Left renal pelvis (tissue), 4 donors: Measurements from ENCODE around the gene GSK3A. TPM values are rescaled to one million over a fixed set of nuclear protein-coding genes. Genes with fewer than 3 reads are reported as not detected.

Source experiments
- DNase-seq, 4 donors: peaks; one replicate each; pipeline ENCODE4 v3.0.0-alpha.2; 2013; ENCODE audit warnings: low read depth in 4 of 4, low spot score in 3 of 4
- polyA plus RNA-seq, 4 donors: library from polyadenylated mRNA; unstranded; fragments of 120-200 nt; gene quantifications; one replicate each; pipeline ENCODE4 v1.2.1, GENCODE V29; 2013; ENCODE audit not compliant: insufficient read length in 4 of 4

The GSK3A gene
- polyA plus RNA-seq, 4 donors, result 67.2 to 81.3 (median 68.1) TPM

DNA sequence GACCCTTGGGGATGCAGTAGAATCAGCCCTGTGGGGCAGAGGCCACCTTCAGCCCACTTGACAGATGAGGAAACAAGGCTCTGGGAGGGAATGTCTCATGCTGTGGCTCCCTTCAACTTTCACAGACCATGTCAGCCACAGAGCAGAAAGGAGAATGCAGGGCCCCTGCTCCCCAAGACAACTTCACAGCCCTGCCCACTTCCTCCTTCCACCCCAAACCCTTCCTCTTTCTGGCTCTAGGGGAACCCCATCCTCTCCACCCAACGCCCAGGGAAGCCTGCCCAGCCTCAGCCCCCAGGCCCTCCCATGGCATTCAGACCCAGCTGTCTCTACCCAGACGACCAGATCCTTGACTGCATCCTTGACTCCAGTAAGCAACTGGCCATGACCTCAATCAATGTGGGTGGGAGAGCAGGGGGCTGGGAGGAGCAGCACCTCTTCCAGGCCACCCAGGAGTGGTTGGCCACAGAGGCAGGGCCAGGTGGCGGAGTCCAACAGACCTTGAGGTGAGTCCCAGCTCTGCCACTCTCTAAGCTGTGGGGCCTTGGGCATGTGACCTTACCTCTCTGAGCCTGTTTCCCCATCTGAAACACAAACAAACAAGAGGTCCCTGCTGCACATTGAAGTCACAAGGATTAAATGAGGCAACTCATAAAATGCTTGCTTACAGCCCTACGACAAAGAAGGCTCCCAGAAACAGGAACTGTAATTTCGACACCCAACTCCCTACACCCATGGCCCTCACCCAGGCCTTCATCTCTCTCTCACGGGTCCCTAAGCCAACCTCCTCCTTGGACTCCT lies 40.7 kb downstream of the GSK3A start:
- DNase-seq, result no peak

DNA sequence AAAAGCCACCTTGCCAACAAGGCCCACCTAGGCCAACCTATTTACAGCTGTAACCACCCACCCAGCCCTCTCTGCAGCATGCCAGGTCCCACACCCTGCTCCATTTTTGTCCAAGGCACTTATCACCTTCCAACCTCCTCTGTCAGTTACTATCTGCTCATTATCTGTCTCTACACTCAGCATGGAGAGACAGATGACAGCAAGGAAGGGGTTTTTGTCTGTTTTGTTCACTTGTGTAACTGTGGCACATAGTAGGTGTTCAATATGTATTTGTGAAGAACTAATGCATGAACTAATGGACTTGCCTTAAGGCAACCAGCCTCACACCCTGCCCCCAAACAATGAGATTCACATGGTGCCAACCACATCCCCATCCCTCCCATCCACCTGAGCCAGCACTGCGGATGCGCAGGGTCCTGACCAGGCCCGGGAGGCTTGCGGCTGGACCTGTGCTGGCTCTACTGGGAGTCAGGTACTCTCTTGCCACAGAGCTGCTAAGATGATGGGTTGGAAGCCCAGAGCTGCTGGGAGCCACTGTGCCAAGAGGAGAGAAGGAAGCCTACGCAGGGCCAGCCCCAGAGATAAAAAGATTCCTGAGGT lies 42.2 kb downstream of the GSK3A start:
- no peak for DNase-seq

DNA sequence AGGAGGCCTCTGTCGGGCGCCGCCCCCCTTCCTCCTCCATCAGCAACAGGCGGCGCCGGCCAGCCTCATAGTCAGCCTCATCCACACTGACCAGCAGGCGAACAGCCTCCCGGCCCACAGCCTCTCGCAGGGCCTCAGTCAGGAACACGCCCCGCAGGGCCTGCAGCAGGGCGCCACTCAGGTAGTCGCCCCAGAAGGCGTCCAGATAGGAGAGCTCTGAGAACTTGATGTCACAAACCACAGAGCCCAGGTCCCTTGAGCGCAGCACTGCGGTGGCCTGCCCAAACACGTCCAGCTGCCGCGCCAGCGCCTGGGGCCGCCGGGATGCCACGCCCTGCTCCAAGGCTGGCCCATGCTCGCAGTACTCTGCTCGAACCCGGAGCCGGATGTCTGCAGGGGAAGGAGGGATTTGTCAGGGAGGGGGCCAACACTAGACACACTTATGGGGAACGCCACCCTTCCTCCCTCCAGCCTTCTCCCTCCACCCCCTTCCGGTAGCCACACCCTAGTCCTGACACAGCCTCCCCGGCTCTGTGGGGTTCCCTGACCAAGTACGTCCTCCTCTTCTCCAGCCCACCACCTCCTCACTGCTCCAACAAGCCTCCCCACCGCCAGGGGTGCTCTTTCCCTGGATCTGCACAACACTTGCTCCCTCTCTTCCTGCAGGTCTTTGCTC lies 42.8 kb downstream of the GSK3A start:
- DNase-seq, result no peak

DNA sequence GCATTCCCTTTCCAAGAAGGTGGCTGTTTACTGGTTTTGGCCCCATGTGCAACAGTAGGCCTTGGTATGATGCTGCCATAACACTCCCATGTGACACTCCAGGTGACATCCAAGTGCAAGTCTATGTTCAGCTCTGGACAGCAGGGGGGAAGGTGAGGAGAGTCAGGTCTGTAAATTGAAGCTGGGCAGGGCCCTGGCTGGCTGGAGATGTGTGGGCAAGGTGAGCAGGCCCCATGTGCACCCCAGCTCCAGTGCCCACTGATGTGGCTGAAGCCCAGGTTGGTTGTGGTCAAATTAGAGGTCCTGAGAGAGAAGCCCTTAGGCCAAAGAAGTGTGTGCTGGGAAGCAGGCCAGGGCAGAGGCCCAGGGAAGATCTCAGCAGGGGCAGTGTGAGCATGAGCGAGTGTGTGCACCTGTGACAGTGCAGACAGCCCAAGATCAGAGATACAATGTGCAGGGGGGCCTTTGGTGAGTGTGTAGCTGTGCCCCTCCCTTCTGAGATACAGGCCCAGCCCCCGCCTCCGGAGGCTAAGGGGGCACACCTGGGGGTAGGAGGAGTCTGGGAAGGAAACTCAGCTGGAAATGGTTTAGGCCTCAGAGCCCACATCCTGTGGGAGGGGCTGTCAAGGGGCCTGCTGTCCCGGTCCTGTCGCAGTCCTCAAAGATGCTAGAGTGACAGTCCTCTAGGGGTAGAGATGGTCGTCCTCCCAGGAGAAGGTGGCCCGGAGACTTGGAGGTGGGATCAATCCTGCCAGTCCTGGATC lies 43.5 kb downstream of the GSK3A start:
- DNase-seq, result no peak

DNA sequence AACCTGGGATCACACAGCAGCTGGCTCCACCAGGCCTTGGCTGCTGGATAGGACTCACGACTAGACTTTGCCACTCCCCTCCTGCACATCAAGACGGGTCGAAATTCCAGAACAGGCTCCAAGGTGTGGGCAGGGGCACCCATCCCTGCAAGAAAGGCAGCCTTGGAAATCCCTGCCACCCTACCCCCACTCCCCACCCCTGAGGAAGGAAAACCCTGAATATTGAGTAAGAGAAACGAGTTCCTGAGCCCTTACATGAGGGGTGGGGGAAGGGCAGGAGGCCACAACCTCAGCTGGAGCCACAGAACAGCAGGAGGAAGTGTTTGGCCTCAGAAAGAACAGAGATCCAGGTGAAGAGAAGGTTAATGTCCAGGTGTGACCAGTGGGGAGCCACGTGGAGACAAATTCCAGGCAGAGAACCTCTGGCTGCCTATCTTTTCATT lies 45.0 kb downstream of the GSK3A start:
- DNase-seq, result no peak

DNA sequence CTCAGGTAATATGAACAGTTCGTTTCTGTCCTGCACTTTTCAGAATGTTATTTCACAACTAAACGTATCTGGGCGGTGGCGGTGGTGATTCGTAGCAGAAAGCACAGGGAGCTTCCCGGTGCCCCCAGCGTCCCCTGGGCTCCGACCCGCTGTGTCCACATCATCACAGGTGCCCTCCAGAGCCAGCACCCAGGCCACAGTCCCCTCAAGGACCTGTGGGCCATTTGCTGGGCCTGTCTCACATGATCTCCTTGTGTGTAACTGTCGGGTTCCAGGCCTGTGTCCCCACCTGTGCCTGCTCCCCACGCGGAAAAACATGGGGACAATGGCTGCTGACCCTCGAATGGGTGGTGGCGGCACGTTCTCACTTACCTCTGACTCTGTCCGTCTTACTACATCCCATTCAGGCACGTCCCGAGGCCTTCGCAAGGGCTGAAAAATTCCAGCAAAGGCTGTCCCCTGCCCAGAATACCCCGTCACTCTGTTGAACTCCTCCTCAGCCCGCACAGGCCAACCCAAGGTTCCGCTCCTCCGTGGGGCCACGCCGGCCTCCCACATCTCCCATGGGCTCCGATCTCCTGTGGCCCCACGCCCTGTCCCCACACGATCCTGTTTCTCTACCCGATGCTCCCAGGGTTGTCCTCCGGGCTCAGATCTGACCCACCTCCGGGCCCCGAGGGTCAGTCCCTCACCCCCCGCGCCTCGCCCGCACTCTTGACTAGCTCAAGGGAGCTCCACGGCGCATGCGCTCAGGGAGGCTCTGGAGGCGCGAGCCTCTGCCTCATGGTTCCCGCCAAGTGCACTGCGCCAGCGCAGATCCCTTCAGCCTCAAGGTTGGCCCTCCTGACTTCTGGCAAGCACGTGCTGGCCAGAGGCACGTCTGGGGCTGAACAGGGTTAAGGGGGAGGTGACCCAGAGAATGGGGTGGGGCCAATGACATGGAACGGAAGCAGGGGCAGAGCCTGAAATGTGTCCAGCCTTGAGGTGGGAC lies 46.1 kb downstream of the GSK3A start:
- no peak for DNase-seq

DNA sequence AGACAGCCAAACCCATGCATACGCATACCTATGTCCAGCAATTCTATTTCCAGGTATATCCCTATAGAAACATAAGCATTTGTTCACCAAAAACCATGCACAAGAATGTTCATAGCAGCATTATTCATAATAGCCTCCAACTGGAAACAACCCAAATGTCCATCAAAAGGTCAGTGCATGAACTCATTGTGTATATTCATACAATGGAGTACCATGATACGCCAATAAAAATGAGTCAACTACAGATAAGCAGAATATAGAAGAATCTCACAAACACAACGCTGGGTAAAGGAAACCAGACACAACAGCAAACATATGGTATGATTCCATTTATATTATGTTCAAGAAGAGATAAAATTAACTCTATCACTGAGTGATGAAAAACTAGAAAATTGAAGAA lies 48.7 kb downstream of the GSK3A start:
- DNase-seq, result no peak

DNA sequence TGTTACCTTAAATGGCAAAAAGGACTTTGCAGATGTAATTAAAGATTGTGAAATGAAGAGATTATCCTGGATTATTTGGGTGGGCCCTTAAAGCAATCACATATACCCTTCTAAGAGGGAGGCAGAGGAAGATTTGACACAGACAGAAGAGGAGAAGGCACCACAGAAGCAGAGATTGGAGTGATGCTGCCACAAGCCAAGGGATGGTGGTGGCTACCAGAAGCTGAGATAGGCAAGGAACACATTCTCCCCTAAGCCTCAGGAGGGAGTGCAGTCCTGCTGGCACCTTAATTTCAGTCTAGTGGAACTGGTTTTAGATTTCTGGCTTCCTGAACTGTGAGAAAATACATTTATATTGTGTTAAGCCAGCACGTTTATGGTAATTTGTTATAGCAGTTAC lies 49.1 kb downstream of the GSK3A start:
- no peak for DNase-seq

DNA sequence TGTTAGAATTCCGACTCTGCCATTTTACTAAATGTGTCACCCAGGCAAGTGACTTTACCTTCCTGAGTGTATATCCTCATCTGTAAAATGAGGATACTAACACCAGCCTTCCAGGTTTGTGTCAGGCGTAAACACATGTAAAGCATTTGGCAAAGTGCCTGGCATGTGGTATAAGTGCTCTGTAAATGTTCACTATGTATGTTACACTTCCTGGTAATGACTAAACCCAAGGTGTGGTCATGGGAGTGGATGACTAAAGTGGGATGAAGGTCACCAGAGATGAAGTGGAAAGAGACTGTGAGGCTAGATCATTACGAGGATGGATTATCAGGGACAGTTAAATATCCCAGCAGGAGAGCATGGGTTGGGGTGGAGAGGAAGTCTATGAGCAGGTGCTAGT lies 50.5 kb downstream of the GSK3A start:
- DNase-seq, result no peak

DNA sequence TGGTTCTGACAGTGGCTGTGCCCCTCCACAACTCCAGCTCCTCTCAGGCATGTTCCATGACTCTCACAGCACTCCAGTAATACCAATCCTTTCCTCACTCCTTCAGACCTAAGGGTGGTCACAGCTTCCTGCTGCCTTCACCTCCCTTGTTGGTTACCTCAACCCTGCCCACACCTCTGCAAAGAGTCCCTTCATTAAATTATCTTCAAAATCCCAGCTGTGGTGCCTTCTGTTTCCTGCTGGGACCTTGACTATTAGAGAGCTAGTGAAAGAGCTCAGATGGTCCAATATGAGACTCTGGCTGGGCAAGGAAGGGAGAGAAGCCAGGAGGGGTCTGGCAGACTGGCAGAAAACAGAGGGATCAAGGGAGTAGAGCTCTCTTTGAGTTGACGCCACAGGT lies 51.1 kb downstream of the GSK3A start:
- no peak for DNase-seq

DNA sequence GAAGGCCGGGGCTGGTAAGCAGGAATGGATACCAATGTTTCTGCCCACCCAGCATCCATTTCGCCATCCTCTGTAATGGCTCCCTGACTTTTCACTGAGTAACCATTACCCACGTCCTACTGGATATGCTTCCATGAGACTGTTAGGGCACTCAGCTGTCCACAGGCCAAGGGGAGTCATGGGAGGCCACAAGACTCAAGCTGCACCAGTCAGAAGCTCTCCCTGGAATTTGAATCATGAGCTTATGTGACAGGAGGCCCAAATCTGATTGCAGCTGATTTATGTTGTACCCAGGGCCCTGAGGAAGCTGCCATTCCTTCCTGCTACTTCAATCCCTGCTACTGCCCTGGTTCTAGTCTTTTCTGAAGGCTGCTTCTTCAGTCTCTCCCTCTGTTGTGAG lies 53.3 kb downstream of the GSK3A start:
- DNase-seq, result no peak

DNA sequence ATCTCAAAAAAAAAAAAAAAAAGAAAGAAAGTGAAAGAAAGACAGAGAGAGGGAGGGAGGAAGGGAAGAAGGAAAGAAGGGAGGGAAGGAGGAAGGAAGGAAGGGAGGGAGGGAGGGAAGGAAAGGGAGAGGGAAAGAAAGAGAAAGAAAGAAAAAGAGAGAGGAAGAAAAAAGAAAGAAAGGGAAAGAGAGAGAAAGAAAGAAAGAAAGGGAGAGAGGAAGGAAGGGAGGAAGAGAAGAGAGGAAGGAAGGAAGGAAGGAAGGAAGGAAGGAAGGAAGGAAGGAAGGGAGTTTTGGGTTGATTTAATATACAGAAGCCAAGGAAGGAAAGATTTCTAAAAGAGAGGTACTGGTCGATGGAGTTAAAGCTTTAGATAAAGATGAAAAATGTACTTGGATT lies 53.7 kb downstream of the GSK3A start:
- no peak for DNase-seq

DNA sequence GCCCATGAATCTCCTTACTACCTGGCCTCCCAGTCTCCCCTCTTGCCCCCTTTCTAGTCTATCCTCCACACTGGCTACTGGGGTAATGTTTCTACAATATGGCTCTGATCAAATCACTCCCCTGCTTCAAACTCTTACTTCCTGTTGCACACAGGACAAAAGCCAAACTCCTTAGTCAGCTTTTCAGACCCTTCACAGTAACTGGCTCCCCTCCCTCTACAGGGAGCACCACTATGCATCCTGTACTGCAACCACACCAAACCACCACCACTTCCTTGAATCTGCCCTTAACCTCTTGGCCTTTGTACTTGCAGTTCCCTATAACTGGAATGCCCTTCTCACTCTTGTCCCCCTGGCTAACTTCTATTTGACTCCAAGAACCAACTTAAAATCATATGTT lies 57.1 kb downstream of the GSK3A start:
- DNase-seq, result no peak

DNA sequence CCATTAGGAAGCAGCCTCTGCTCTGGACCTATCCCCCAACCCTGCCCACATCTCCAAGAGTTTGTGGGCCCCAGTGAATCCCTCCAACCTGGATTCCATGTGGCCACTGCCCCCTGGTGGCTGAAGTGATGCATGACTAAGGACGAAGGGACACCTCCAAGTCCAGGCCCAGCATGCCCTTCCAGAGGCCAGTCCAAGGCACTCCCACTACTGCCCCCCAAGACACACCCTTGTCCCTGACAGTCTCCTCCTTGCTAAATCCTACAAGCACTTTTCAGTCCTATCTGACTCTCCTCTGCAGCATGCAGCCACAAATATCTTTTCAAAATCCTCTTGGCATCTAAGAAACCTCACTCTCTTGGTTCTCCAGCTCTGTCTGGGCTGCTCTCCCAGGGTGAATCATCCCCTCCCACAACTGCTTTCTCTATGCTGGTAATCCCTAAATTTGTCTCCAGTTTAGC lies 58.0 kb downstream of the GSK3A start:
- peak in 1 of 4 donors; percentile 42 for DNase-seq

Other genes starting within 250 kb of the GSK3A start
- under 1 TPM in 3 of 4 donors, not detected in 1; 0.26 to 0.69 (median 0.60) TPM for gene ATP1A3, start 248.4 kb downstream of the GSK3A start, polyA plus RNA-seq
- 10 to 100 TPM; 18.3 to 30.7 (median 21.4) TPM for gene GRIK5, start 172.4 kb downstream of the GSK3A start, polyA plus RNA-seq
- 10 to 100 TPM; 12.4 to 16.9 (median 12.9) TPM for gene ZNF574, start 166.4 kb downstream of the GSK3A start, polyA plus RNA-seq
- 1 to 10 TPM in 3 of 4 donors, under 1 TPM in 1; 0.69 to 1.7 (median 1.2) TPM for gene POU2F2, start 110.2 kb downstream of the GSK3A start, polyA plus RNA-seq
- gene DEDD2, start 24.9 kb downstream of the GSK3A start, polyA plus RNA-seq, result 10 to 100 TPM; 15.9 to 33.8 (median 23.1) TPM
- gene ZNF526, start 22.3 kb downstream of the GSK3A start, polyA plus RNA-seq, result 1 to 10 TPM; 6.6 to 8.7 (median 7.8) TPM
- gene ERF, start 12.5 kb upstream of the GSK3A start, polyA plus RNA-seq, result 10 to 100 TPM; 57.2 to 81.0 (median 63.4) TPM
- 10 to 100 TPM; 42.7 to 74.0 (median 54.3) TPM for gene CIC, start 26.6 kb upstream of the GSK3A start, polyA plus RNA-seq
- 1 to 10 TPM; 1.7 to 2.1 (median 1.8) TPM for gene PRR19, start 59.5 kb upstream of the GSK3A start, polyA plus RNA-seq
- 100 to 1,000 TPM in 1 of 4 donors, 10 to 100 TPM in 3; 66.6 to 104 (median 73.1) TPM for gene PAFAH1B3, start 60.0 kb upstream of the GSK3A start, polyA plus RNA-seq
- gene TMEM145, start 70.7 kb upstream of the GSK3A start, polyA plus RNA-seq, result 1 to 10 TPM in 3 of 4 donors, under 1 TPM in 1; 0.92 to 2.3 (median 1.5) TPM
- gene MEGF8, start 83.0 kb upstream of the GSK3A start, polyA plus RNA-seq, result 10 to 100 TPM; 33.0 to 47.3 (median 36.3) TPM
- 1 to 10 TPM in 1 of 4 donors, under 1 TPM in 3; 0.52 to 2.0 (median 0.75) TPM for gene CNFN, start 147.7 kb upstream of the GSK3A start, polyA plus RNA-seq
- 10 to 100 TPM in 2 of 4 donors, 1 to 10 TPM in 2; 8.6 to 14.7 (median 9.6) TPM for gene LIPE, start 184.8 kb upstream of the GSK3A start, polyA plus RNA-seq
- gene CXCL17, start 200.3 kb upstream of the GSK3A start, polyA plus RNA-seq, result under 1 TPM in 3 of 4 donors, not detected in 1; 0.18 to 0.52 (median 0.20) TPM